Loucy (cell line): ENCODE measurements around the gene VAT1L.

Experiments
- EZH2phosphoT487 ChIP-seq: fragments of 200-600 bp; IDR thresholded peaks from 2 replicates; pipeline ENCODE4 v1.6.1; 2018; ENCODE audit warnings: antibody characterized with exemption, mild to moderate bottlenecking, moderate library complexity, borderline replicate concordance
- TF ChIP-seq, protein P1 (sequence below): fragments of 200-600 bp; sonication (generic); conservative IDR thresholded peaks from 2 replicates; pipeline ENCODE4 v1.5.1; 2014; ENCODE audit warnings: mild to moderate bottlenecking, antibody characterized with exemption, low read length

- TF ChIP-seq, protein P1, sequence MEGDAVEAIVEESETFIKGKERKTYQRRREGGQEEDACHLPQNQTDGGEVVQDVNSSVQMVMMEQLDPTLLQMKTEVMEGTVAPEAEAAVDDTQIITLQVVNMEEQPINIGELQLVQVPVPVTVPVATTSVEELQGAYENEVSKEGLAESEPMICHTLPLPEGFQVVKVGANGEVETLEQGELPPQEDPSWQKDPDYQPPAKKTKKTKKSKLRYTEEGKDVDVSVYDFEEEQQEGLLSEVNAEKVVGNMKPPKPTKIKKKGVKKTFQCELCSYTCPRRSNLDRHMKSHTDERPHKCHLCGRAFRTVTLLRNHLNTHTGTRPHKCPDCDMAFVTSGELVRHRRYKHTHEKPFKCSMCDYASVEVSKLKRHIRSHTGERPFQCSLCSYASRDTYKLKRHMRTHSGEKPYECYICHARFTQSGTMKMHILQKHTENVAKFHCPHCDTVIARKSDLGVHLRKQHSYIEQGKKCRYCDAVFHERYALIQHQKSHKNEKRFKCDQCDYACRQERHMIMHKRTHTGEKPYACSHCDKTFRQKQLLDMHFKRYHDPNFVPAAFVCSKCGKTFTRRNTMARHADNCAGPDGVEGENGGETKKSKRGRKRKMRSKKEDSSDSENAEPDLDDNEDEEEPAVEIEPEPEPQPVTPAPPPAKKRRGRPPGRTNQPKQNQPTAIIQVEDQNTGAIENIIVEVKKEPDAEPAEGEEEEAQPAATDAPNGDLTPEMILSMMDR = no peak
- TF ChIP-seq EZH2phosphoT487 = no peak
Observed at GRCh38 chr16:77767211-77767610, 21.2 kb upstream of the VAT1L start.
